Heart left ventricle (tissue), 16 donors: ENCODE data around the gene GRIK1. TPM values are rescaled to one million over a fixed set of nuclear protein-coding genes. Genes with fewer than 3 reads are reported as not detected.

ENCODE experiments used
- ATAC-seq, 4 donors: fragments of 200-7000 bp; cut with Tn5 transposase; one replicate each; pipeline ENCODE4 v1.9.1; 2020 to 2022; ENCODE audit warnings: moderate library complexity in 4 of 4, mild to moderate bottlenecking in 3 of 4, moderate number of reproducible peaks in 1 of 4
- DNase-seq, 5 donors: peaks; one replicate each; pipeline ENCODE4 v3.0.0-alpha.2; 2020
- H3K27ac ChIP-seq, 12 donors: fragments of 200-600 bp; sonication (generic) in 4 of 12; one replicate each; pipeline versions ENCODE4 v1.5.0 to v1.8.0; 2016 to 2022; ENCODE audit warnings: mild to moderate bottlenecking in 2 of 12
- H3K27me3 ChIP-seq, 9 donors: fragments of 200-600 bp; sonication (generic) in 2 of 9; one replicate each; pipeline versions ENCODE4 v1.5.1 to v1.8.0; 2016 to 2022; ENCODE audit warnings: mild to moderate bottlenecking in 3 of 9
- H3K36me3 ChIP-seq, 9 donors: fragments of 200-600 bp; sonication (generic) in 2 of 9; one replicate each; pipeline versions ENCODE4 v1.5.0 to v1.8.0; 2018 to 2022; ENCODE audit warnings: mild to moderate bottlenecking in 2 of 9
- H3K4me1 ChIP-seq, 12 donors: fragments of 200-600 bp; sonication (generic) in 4 of 12; one replicate each; pipeline versions ENCODE4 v1.5.0 to v1.8.0; 2016 to 2022; ENCODE audit warnings: mild to moderate bottlenecking in 3 of 12
- H3K4me3 ChIP-seq, 12 donors: fragments of 200-600 bp; sonication (generic) in 4 of 12; one replicate each; pipeline versions ENCODE4 v1.5.0 to v1.8.0; 2017 to 2022; ENCODE audit warnings: mild to moderate bottlenecking in 9 of 12, moderate library complexity in 4 of 12
- H3K9me3 ChIP-seq, 12 donors: fragments of 200-600 bp; sonication (generic) in 4 of 12; one replicate each; pipeline versions ENCODE4 v1.5.0 to v1.8.0; 2016 to 2022; ENCODE audit warnings: mild to moderate bottlenecking in 1 of 12
- CTCF ChIP-seq, 12 donors: fragments of 200-600 bp; sonication (generic) in 4 of 12; IDR thresholded peaks; one replicate each; pipeline versions ENCODE4 v1.5.0 to v1.8.0; 2018 to 2022; ENCODE audit warnings: antibody characterized with exemption in 12 of 12, mild to moderate bottlenecking in 5 of 12
- POLR2A ChIP-seq, 2 donors: fragments of 450-650 bp; IDR thresholded peaks; one replicate each; pipeline ENCODE4 v1.6.1; 2017; ENCODE audit warnings: antibody characterized with exemption in 2 of 2, mild to moderate bottlenecking in 2 of 2, moderate library complexity in 2 of 2
- WGBS, 4 donors: extraction: QIAGEN DNeasy Blood & Tissue Kit in 2 of 4; methylation state at CpG; one replicate each; pipeline versions ENCODE4 v1.1.5 to v1.1.7; 2013 to 2018; 5-methylcytosine and 5-hydroxymethylcytosine counted together
- intact Hi-C, 10 donors: fragments of 100-400 bp; cut with DNase I; formaldehyde crosslinking; loops; one replicate each; pipeline versions ENCODE4 v1.11.1 to v1.14.2; 2022
- polyA plus RNA-seq, 2 donors: library from polyadenylated mRNA; stranded (reverse); fragments of 200-250 nt; gene quantifications; one replicate each; pipeline ENCODE4 v1.2.3, GENCODE V29; 2013
- total RNA-seq, 9 donors: library from RNA; depleted of rRNA in 2 of 9; stranded (reverse); fragments of >200 nt in 2 of 9; fragmentation: NEBNext Ultra II Directional in 3 of 9; extraction: Animal tissue kit (Norgen Biotek cat#: 25700) in 3 of 9; gene quantifications; one replicate each; pipeline versions ENCODE4 v1.1.0 to v1.2.4, GENCODE V29; 2016 to 2023
- donor health status: ischemic (EF 13 %, LVEDD 7.1; RV severe dilation, severe dysfunction).
- donor health status: healthy with polysubstance abuse.
- donor health status: DM: no; HTN: yes; CAD: no.
- donor health status: DM: no; HTN: no; CAD: no.
- donor health status: ischemic (EF 25% LVEDD 6.9; RV normal size, moderate dysfunction).
- donor health status: ischemic (EF 25% LVEDD 5.7; RV mildly dilated, moderate dysfunction).
- donor health status: healthy.
- donor health status: DM: yes; HTN: yes; CAD: no.
- donor health status: ischemic (EF 35%, LVEDD 5.7; RV mildly dilated, moderate dysfunction).
- donor health status: nonischemic (EF 11% LVEDD 7.7; RV severe dilation, severe dysfunction).
- donor health status: DM: yes; HTN: yes; CAD: no.
- donor health status: PGD.
- donor health status: ischemic (EF 29% LVEDD 5.4; RV normal size, mild dysfunction).
- donor health status: nonischemic (EF 23%, LVEDD 6.1; RV moderate dilation, normal function).

Gene GRIK1
- total and polyA plus RNA-seq, 11 donors = 0.12 TPM; not detected in 10

GRCh38 chr21:29849735-29850176 is 90.0 kb downstream of the GRIK1 start:
- peak in 3 of 4 donors; percentile 74 to 90 (median 86) for ATAC-seq
- H3K27me3 ChIP-seq = peaks cover 0 to 5% (median 0%) of the 10 kb centered on the region in 9 donors
- WGBS, 4 donors = 30 to 33% (median 31%) methylated on average over 6 of the region's 6 CpGs
- peak in 4 of 5 donors; percentile 19 to 34 (median 30) for DNase-seq
- no peaks in the 10 kb centered on the region for H3K4me1 ChIP-seq
- H3K36me3 ChIP-seq = no peaks in the 10 kb centered on the region
- H3K4me3 ChIP-seq = no peak overlapping the region
- no peaks in the 10 kb centered on the region for H3K9me3 ChIP-seq
- intact Hi-C loops = loop anchor here in 9 of 10 donors (1.0 to 10.0 kb wide), 8 partner anchors 371 to 759 kb away; no protein-coding TSS in a partner anchor
- H3K27ac ChIP-seq = no peak overlapping the region
- TF ChIP-seq POLR2A (IDR thresholded peaks at IDR 0.05) = no peak
- peak; percentile 45 to 84 (median 67) for TF ChIP-seq CTCF (IDR thresholded peaks at IDR 0.05)

GRCh38 chr21:29843804-29844203 is 96.0 kb downstream of the GRIK1 start:
- Histone ChIP-seq H3K4me1 (no peaks in the 10 kb centered on the region), H3K36me3 (no peaks in the 10 kb centered on the region), H3K27ac (no peak overlapping the region), H3K9me3 (no peaks in the 10 kb centered on the region), H3K27me3 (peaks cover 0 to 5% (median 0%) of the 10 kb centered on the region in 9 donors), H3K4me3 (no peak overlapping the region)
- WGBS, 4 donors = 77 to 91% (median 83%) methylated on average over 3 of the region's 3 CpGs
- no peak for TF ChIP-seq CTCF (IDR thresholded peaks at IDR 0.05)
- no peak for TF ChIP-seq POLR2A (IDR thresholded peaks at IDR 0.05)
- intact Hi-C loops = loop anchor here in 1 of 10 donors (10.0 kb wide), 1 partner anchor 749 kb away; no protein-coding TSS in a partner anchor
- DNase-seq (no peak), ATAC-seq (no peak)

- intact Hi-C loops = no loop called here
- TF ChIP-seq POLR2A (IDR thresholded peaks at IDR 0.05) = no peak
- TF ChIP-seq CTCF (IDR thresholded peaks at IDR 0.05) = no peak
- Histone ChIP-seq H3K9me3 (peaks cover 0 to 14% (median 0%) of the 10 kb centered on the region in 12 donors), H3K36me3 (no peaks in the 10 kb centered on the region), H3K27me3 (peaks cover 0 to 7% (median 0%) of the 10 kb centered on the region in 9 donors), H3K27ac (no peak overlapping the region), H3K4me1 (no peaks in the 10 kb centered on the region), H3K4me3 (no peak overlapping the region)
- ATAC-seq = no peak
- WGBS, 4 donors = 48 to 92% (median 84%) methylated on average over 2 of the region's 2 CpGs
- no peak for DNase-seq
These were observed 105.2 kb downstream of the GRIK1 start for GRCh38 chr21:29834617-29835016.

- Histone ChIP-seq H3K4me3 (no peak overlapping the region), H3K9me3 (peaks cover 0 to 19% (median 5%) of the 10 kb centered on the region in 12 donors), H3K36me3 (no peaks in the 10 kb centered on the region), H3K27me3 (peaks cover 0 to 3% (median 0%) of the 10 kb centered on the region in 9 donors), H3K27ac (no peak overlapping the region), H3K4me1 (no peaks in the 10 kb centered on the region)
- intact Hi-C loops = no loop called here
- DNase-seq (no peak), ATAC-seq (no peak)
- TF ChIP-seq POLR2A (IDR thresholded peaks at IDR 0.05) (no peak), CTCF (IDR thresholded peaks at IDR 0.05) (no peak)
- 85 to 100% (median 88%) methylated on average over 2 of the region's 2 CpGs for WGBS, 4 donors
These were observed 107.6 kb downstream of the GRIK1 start for GRCh38 chr21:29832217-29832616.
